ENCODE results near the gene CEMIP2. TPM values are rescaled to one million over a fixed set of nuclear protein-coding genes. Genes with fewer than 3 reads are reported as not detected.

The CEMIP2 gene
- total and polyA plus RNA-seq, 2 donors (not counting 3 experiments of a cell fraction or from before 2014, with no cell fraction given) = 41.6 to 44.3 TPM

DNA sequence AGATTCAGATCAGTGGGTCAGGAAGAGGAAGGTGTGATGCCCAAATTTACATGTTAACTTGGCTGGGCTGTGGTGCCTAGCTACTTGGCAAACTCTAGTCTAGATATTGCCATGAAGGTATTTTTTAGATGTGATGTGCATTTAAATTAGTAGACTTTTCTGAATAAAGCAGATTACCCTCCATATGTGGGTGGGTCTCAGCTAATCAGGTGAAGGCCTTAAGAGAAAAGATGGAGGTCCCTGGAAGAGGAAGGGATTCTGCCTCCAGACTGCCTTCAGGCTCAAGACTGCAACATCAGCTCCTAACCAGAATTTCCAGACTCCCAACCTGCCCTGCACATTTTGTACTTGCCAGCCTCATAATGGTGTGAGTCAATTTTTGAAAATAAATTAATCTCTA lies 115.8 kb downstream of the CEMIP2 start:
- H3K9ac ChIP-seq (replicated peaks; ENCODE audit: extremely low read depth, insufficient read depth, low read length) = no peak overlapping the region
- intact Hi-C loops (cut with micrococcal nuclease) (no loop called here), dilution Hi-C loops (cut with MboI; ENCODE audit: extremely low pct_ligation_motif_present, low sequenced_read_pairs) (no loop called here)
- H3K4me3 ChIP-seq (replicated peaks in 1 of 3; ENCODE audit: insufficient read depth in 1 of 3, low read depth in 1 of 3, low read length in 3 of 3) = no peak overlapping the region
- no peak overlapping the region for H2AFZ ChIP-seq (ENCODE audit: low read depth, low read length)
- TF ChIP-seq MYC (IDR thresholded peaks at IDR 0.05; ENCODE audit: low read depth, low read length) = no peak
- peaks cover 4% of the 10 kb centered on the region for H3K4me1 ChIP-seq (ENCODE audit: control insufficient read depth, extremely low read depth, insufficient read depth, low read length)
- no peaks in the 10 kb centered on the region for H4K20me1 ChIP-seq (replicated peaks; ENCODE audit: control insufficient read depth, extremely low read depth, insufficient read depth, low read length)
- ChIA-PET CTCF (no interaction called here), POLR2A (no interaction called here)
- no peaks in the 10 kb centered on the region for H3K9me3 ChIP-seq (replicated peaks; ENCODE audit: control insufficient read depth, insufficient read depth, low read length)
- BruUV-seq (replicated peaks) = no TSS peak
- FAIRE-seq (no peak), DNase-seq (ENCODE audit: low read depth, low spot score) (no peak)
- no peak overlapping the region for H3K27ac ChIP-seq (ENCODE audit: insufficient read depth, low read depth, low read length)
- no peaks in the 10 kb centered on the region for H3K36me3 ChIP-seq (ENCODE audit: control insufficient read depth in 2 of 2, extremely low read depth in 1 of 2, insufficient read depth in 2 of 2, low read length in 2 of 2)
- no peaks in the 10 kb centered on the region for H3K79me2 ChIP-seq (ENCODE audit: control insufficient read depth, insufficient read depth, low read length)
- no peaks in the 10 kb centered on the region for H3K9me1 ChIP-seq (replicated peaks; ENCODE audit: control insufficient read depth, extremely low read depth, insufficient read depth, low read length)
- H3K27me3 ChIP-seq (ENCODE audit: control insufficient read depth in 2 of 2, insufficient read depth in 2 of 2, low read length in 2 of 2) = no peaks in the 10 kb centered on the region
- no peak overlapping the region for H3K4me2 ChIP-seq (ENCODE audit: insufficient read depth, low read length)

DNA sequence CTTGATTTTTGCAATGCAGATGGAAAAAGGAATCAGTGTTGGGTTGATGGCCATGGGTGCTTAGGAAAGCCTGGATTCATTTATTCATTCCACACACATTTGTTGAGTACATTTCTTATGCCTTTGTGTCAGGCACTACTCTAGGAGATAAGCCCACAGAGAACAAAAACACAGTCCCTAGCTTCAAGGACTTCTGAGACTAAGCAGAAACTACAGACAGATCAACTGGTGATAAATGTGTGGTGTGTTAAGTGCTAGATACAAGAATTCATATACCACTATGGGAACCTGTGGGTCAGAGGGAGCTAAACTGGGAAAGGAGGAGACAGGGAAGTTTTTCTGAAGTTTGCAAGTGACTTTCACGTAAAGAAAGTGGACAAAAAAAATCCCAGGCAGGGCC lies 119.9 kb downstream of the CEMIP2 start:
- DNase-seq (ENCODE audit: low read depth, low spot score) (no peak), FAIRE-seq (no peak)
- BruUV-seq (replicated peaks) = no TSS peak
- dilution Hi-C loops (cut with MboI; ENCODE audit: extremely low pct_ligation_motif_present, low sequenced_read_pairs) = no loop called here
- intact Hi-C loops (cut with micrococcal nuclease) = no loop called here
- Histone ChIP-seq H3K79me2 (ENCODE audit: control insufficient read depth, insufficient read depth, low read length) (no peaks in the 10 kb centered on the region), H3K9me1 (replicated peaks; ENCODE audit: control insufficient read depth, extremely low read depth, insufficient read depth, low read length) (no peaks in the 10 kb centered on the region), H3K27me3 (ENCODE audit: control insufficient read depth in 2 of 2, insufficient read depth in 2 of 2, low read length in 2 of 2) (no peaks in the 10 kb centered on the region), H3K36me3 (ENCODE audit: control insufficient read depth in 2 of 2, extremely low read depth in 1 of 2, insufficient read depth in 2 of 2, low read length in 2 of 2) (no peaks in the 10 kb centered on the region), H3K9ac (replicated peaks; ENCODE audit: extremely low read depth, insufficient read depth, low read length) (no peak overlapping the region), H3K4me2 (ENCODE audit: insufficient read depth, low read length) (no peak overlapping the region), H4K20me1 (replicated peaks; ENCODE audit: control insufficient read depth, extremely low read depth, insufficient read depth, low read length) (no peaks in the 10 kb centered on the region), H3K9me3 (replicated peaks; ENCODE audit: control insufficient read depth, insufficient read depth, low read length) (no peaks in the 10 kb centered on the region), H3K4me1 (ENCODE audit: control insufficient read depth, extremely low read depth, insufficient read depth, low read length) (peaks cover 21% of the 10 kb centered on the region), H2AFZ (ENCODE audit: low read depth, low read length) (no peak overlapping the region), H3K4me3 (replicated peaks in 1 of 3; ENCODE audit: insufficient read depth in 1 of 3, low read depth in 1 of 3, low read length in 3 of 3) (no peak overlapping the region), H3K27ac (ENCODE audit: insufficient read depth, low read depth, low read length) (no peak overlapping the region)
- no peak for TF ChIP-seq GATA2 (IDR thresholded peaks at IDR 0.05; ENCODE audit: insufficient read depth, insufficient read length, low read depth, low read length)
- TF ChIP-seq JUN (IDR thresholded peaks at IDR 0.05; ENCODE audit: borderline replicate concordance, insufficient read depth, insufficient read length, low read depth) = no peak
- no peak for TF ChIP-seq POLR2A (IDR thresholded peaks at IDR 0.05; ENCODE audit: low read depth, low read length)
- TF ChIP-seq POLR2AphosphoS5 (IDR thresholded peaks at IDR 0.05; ENCODE audit: insufficient read depth, low read depth, low read length) = no peak
- POLR2A ChIA-PET = no interaction called here
- CTCF ChIA-PET = interaction anchor here (2.2 to 3.5 kb wide), 2 partner anchors 43 to 68 kb away, joined by 19 to 26 read pairs; no protein-coding TSS in a partner anchor
